GM21717 (cell line): ENCODE data around the gene PHF21B.
"Not testable (repeated sequence)": the region's sequence is repeated elsewhere in the genome, so short reads cannot be mapped to it uniquely, and the experiment has no call there.

Source experiments
- ATAC-seq: cut with Tn5 transposase; IDR thresholded peaks from one replicate; pipeline ENCODE4 v1.9.1; 2021; ENCODE audit warnings: mild to moderate bottlenecking, moderate library complexity; ENCODE audit not compliant: unreplicated experiment

Gene PHF21B

DNA sequence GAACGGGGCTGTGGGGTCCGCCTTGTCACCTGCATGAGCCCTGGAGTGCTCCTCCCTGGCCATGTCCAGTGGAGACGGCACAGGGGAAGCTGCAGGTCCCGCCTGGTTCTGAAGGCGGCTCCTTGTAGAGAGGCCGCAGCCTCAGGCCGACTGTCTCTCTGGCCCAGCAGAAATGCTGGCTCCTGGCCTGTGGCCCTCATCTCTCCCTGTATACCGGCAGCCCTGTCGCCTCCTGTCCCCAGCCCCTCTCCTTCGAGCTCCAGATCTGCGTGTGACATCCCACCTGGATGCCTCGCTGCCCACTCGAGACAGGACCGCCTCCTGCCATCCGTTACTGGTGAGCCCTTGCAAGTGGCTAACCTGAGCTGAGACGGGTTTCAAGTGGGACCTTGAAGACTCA is 73.6 kb downstream of the PHF21B start:
- ATAC-seq: no peak

DNA sequence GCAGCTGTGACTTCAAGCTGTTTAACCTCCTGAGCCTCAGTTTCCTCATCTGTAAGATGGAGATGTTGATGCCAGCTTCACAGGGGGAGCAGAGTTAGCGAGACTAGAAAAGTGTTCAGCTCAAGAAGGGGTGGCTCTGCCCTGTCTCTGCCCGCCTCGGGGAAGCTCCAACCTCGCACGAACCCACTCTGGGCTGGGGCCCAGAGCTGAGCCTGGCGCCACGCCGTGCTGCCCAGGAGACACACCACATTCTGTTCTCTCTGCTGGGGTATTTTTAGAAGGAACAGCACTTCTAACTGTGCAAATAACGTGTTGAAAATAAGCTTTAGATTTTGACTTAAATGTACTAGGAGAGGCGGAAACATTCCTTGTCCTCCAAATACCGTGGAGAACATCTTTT is 74.1 kb downstream of the PHF21B start:
- no peak for ATAC-seq

GRCh38 chr22:44934454-44934735 is 75.4 kb downstream of the PHF21B start:
- no peak for ATAC-seq

DNA sequence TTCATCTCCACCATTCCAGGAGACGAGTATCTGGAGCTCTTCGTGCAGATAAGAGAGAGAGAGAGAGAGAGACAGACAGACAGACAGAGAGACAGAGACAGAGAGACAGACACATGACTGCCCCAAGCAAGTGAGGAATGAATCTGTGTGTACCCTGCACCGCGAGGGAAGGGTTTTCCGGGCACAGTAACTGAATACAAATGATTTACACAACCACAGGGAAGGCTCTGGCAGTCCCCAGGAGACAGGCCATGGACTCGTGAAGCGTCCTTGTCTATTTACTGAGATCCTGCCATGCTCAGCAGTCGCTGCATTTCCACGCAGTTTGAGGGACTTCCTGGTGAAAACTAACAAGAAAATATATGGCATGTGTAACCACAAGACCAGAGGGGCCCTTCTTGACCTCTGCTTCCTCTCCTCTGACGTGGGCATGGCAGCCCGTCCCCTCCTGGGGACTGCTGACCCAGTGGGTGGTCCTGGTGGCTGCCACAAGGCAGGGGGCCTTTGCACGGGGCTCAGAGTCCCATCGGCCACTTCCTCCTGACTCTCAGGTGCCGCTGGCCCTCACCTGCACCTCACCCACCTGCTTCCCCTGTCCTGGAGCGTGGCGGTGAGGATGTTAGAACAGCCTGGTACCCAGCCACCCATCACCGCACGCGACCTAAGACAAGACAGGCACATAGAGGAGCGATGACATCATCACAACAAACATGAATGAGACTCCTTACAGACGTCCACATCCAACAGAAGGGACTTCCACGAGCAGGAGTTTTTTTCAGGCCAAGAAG is 75.9 kb downstream of the PHF21B start:
- no peak for ATAC-seq

GRCh38 chr22:44932493-44932892 is 77.3 kb downstream of the PHF21B start:
- no peak for ATAC-seq

DNA sequence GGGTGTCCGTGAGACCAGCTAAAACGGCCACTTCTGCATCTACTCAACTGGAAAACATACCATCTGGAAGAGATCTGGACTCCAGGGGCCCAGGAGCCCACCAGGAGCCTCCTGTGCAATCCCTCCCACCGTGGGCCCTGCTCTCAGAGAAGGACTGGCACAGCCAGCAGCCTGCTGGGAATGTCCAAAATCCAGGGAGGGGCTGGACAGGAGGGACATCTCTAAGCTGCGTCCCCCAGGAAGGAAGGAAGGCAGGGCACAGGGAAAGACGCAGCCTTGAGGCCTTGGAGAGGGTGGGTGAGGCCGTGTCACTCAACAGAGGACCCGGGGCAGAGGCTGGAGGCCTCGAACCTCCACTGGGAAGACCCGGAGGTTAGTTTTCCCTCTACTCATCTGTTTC is 78.0 kb downstream of the PHF21B start:
- no peak for ATAC-seq

- ATAC-seq: no peak
These were observed 78.7 kb downstream of the PHF21B start for GRCh38 chr22:44931077-44931540.

GRCh38 chr22:44930711-44931035 is 79.1 kb downstream of the PHF21B start:
- ATAC-seq: no peak

- no peak for ATAC-seq
These were observed 79.6 kb downstream of the PHF21B start for GRCh38 chr22:44930016-44930710.

GRCh38 chr22:44929359-44930015 is 80.3 kb downstream of the PHF21B start:
- ATAC-seq: no peak

GRCh38 chr22:44928711-44929358 is 81.0 kb downstream of the PHF21B start:
- no peak for ATAC-seq

- ATAC-seq: no peak
These were observed 81.7 kb downstream of the PHF21B start for GRCh38 chr22:44928136-44928463.

DNA sequence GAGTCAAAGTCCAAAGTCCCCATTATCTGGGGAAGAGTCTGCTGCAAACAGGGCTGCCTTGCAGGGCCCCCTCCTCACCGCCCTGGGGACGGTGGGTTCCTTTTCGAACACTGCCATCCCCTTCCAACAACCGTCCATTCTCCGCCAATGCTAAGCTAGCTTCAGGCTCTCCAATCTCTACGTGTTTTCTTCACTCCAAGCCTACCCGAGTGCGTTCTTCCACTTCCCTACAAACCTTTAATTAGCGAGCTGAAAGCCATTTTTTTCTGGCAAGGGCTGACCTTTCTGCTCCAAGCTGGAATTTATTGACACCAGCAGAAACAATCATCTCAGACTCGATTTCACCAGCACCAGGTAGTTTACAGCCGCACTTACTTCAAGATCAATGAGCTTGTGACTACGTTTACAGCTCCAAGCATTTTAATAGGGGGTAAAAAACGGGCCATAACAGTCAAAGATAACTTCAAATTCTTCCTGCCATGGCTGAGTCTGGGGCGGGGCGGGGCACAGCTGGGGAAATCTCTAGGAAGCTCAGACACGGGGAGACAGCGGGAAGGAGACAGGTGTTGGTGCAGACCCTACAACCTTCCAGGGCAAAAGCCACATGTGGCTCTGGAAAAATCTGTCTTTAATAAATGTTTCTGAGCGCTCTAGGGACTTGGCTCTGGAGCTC is 82.2 kb downstream of the PHF21B start:
- no peak for ATAC-seq

DNA sequence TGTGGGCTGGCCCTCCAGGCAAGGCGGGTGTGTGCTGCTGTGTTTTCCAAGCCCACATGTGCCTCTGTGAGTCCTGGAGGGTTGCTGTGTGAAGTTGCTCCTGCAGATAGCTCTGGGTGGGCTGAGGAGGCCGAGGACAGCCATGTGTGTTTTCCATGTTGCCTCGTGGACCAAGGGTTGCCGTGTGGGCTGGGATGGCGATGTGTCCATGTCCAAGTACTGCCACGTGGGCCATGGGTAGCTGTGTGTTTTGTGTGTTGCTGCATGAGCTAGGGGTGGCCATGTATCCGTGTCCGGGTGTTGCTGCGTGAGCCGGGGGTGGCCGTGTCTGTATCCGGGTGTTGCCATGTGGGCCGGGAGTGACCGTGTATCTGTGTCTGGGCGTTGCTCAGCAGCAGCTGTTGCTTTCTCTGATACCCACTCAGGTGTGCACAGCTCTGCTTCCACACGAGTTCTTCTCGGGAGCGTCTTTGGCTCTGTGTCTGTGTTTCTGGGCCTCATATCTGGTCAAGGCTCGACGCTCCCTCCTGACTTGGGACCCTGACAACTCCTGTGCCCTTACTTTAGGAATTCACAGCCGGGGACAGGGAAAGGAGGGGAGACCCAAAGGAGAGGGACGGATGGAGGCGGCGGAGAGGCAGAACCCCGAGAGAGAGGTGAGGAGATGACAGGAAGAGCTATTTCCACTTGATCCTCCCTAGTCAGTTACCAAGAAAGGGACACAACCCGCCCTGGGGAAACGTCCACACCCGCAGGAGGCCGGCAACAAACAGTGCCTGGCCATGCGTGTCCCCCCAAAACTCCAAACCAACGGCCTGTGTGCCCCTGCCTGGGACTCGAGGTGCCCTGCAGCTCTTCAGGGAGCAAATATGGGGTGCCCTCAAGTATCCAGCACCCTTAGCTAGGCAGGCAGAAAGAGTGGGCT is 83.1 kb downstream of the PHF21B start:
- no peak for ATAC-seq

- ATAC-seq: no peak
These were observed 83.7 kb downstream of the PHF21B start for GRCh38 chr22:44926124-44926475.

DNA sequence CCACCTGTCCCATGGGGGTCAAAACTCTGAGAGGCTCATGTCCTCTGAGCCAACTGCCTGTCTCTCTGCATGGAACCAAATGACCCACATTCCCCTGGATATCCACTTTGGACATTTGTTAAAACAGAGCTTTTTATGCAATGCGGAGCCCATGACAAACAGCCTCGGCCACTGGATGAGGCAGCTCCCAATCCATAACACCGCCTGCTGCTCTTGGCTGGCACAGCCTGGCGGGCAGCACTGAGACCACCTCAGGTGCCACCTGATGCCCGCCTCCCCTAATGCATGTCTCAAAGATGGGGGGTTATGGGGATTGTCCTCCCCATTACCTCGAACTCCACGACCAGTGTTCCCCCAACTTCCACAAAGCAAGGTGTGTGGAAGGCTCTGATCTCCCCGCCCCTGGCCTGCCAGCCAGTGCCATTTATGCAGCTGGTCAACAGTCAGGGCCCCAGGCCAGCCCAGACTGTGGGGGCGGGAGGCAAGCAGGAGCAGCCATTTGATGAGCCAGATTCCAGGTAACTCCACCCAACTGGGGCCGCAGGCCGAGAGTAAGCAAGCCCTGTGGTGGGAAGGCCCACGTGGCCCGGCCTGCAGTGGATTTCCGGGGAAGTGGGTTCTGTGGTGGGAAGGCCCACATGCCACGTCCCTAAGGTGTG is 84.2 kb downstream of the PHF21B start:
- ATAC-seq: no peak

DNA sequence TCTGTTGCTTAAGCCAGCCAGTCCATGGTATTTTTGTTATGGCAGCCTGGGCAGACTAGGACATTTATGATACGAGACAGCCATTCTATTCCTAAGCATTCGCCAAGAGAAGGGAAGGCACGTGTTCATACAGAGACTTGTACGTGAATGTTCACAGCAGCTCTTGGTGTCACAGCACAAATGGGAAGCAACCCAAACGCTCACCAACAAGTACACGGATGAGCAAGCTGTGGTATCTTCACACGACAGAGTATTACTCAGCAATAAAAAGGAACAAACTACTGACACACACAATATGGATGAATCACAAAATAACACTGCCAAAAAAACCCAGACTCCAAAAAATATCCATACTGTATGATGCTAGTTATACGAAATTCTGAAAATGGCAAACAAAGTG is 85.1 kb downstream of the PHF21B start:
- ATAC-seq: no peak

DNA sequence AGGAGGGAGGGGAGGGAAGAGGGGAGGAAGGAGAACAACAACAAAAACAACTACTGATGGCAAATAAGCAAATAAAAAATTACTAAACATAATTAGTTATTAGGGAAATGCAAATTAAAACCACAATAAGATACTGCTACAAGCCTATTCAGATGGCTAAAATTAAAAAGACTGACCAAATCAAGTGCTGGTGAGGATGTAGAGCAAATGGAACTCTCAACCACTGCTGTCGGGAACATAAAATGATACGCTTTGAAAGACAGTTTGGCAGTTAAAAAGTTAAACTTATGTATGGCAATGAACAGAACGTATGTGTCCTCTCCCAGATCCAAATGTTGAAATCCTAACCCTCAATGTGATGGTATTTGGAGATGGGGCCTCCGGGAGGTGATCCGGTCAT is 85.7 kb downstream of the PHF21B start:
- no peak for ATAC-seq

GRCh38 chr22:44921766-44922165 is 88.0 kb downstream of the PHF21B start:
- not testable (repeated sequence) for ATAC-seq

- ATAC-seq: no peak
These were observed 89.6 kb downstream of the PHF21B start for GRCh38 chr22:44920183-44920582.
